WTC11 (cell line): ENCODE results near the gene MTA3. TPM values are rescaled to one million over a fixed set of nuclear protein-coding genes. Genes with fewer than 3 reads are reported as not detected.

Source experiments
- ATAC-seq: fragments of 200-7000 bp; cut with Tn5 transposase; 2 replicates; pipeline ENCODE4 v1.10.0; 2021; ENCODE audit warnings: mild to moderate bottlenecking, moderate library complexity
- CTCF ChIA-PET: fragments of 300-600 bp; sonication (Branson Sonifier 250); formaldehyde crosslinking; loops from one replicate; lab custom pipeline; 2021; ENCODE audit warnings: antibody characterized with exemption; lab: Charles Lee
- POLR2A ChIA-PET: fragments of 350-600 bp; sonication (Branson Sonifier 250); formaldehyde crosslinking; loops from one replicate; lab custom pipeline; 2021; ENCODE audit warnings: antibody characterized with exemption; lab: Charles Lee
- DNase-seq: peaks from one replicate; pipeline ENCODE4 v3.0.0; 2021; ENCODE audit warnings: low spot score
- H3K27ac Mint-ChIP-seq: 2 replicates; pipeline ENCODE4 v1.8.0; 2021; ENCODE audit warnings: mixed read lengths
- H3K27me3 Mint-ChIP-seq: 2 replicates; pipeline ENCODE4 v1.8.0; 2021; ENCODE audit warnings: low read depth, mild to moderate bottlenecking, moderate library complexity, mixed read lengths
- H3K36me3 Mint-ChIP-seq: 2 replicates; pipeline ENCODE4 v1.8.0; 2021; ENCODE audit warnings: mixed read lengths
- H3K4me1 Mint-ChIP-seq: 2 replicates; pipeline ENCODE4 v1.8.0; 2022; ENCODE audit warnings: mixed read lengths
- H3K4me3 Mint-ChIP-seq: 2 replicates; pipeline ENCODE4 v1.8.0; 2021; ENCODE audit warnings: mild to moderate bottlenecking, moderate library complexity, mixed read lengths
- H3K9me3 Mint-ChIP-seq: 2 replicates; pipeline ENCODE4 v1.8.0; 2021; ENCODE audit warnings: mixed read lengths
- AFF4 ChIP-seq: sonication (generic); formaldehyde crosslinking; IDR thresholded peaks from 2 replicates; pipeline ENCODE4 v1.8.1; 2023; ENCODE audit warnings: mild to moderate bottlenecking, missing genetic modification reagents, borderline replicate concordance
- ARID4B ChIP-seq: sonication (generic); formaldehyde crosslinking; IDR thresholded peaks from 2 replicates; pipeline ENCODE4 v1.8.0; 2023; ENCODE audit warnings: missing genetic modification reagents, mild to moderate bottlenecking, borderline replicate concordance
- ATF1 ChIP-seq: sonication (generic); formaldehyde crosslinking; IDR thresholded peaks from 2 replicates; pipeline ENCODE4 v1.8.1; 2023; ENCODE audit warnings: mild to moderate bottlenecking, moderate library complexity, missing genetic modification reagents
- ATF2 ChIP-seq: sonication (generic); formaldehyde crosslinking; IDR thresholded peaks from 2 replicates; pipeline ENCODE4 v1.8.1; 2022; ENCODE audit warnings: low read depth, missing genetic modification reagents, borderline replicate concordance
- CREB1 ChIP-seq: sonication (generic); formaldehyde crosslinking; IDR thresholded peaks from 2 replicates; pipeline ENCODE4 v1.8.0; 2023; ENCODE audit warnings: mild to moderate bottlenecking, missing genetic modification reagents
- E2F1 ChIP-seq: sonication (generic); formaldehyde crosslinking; IDR thresholded peaks from 2 replicates; pipeline ENCODE4 v1.8.0; 2022; ENCODE audit warnings: mild to moderate bottlenecking, missing genetic modification reagents
- FOXK1 ChIP-seq: sonication (generic); formaldehyde crosslinking; IDR thresholded peaks from 2 replicates; pipeline ENCODE4 v1.8.0; 2022; ENCODE audit warnings: mild to moderate bottlenecking, moderate library complexity, missing genetic modification reagents
- FOXP4 ChIP-seq: sonication (generic); formaldehyde crosslinking; IDR thresholded peaks from 2 replicates; pipeline ENCODE4 v1.8.0; 2022; ENCODE audit warnings: mild to moderate bottlenecking, missing genetic modification reagents
- GRHL2 ChIP-seq: fragments of 250-450 bp; sonication (Bioruptor Pico); IDR thresholded peaks from 2 replicates; pipeline ENCODE4 v1.8.0; 2022; ENCODE audit warnings: mild to moderate bottlenecking, moderate library complexity; ENCODE audit not compliant: insufficient replicate concordance, severe bottlenecking
- GTF2I ChIP-seq: fragments of 250-450 bp; sonication (Bioruptor Pico); conservative IDR thresholded peaks from 2 replicates; pipeline ENCODE4 v1.4.0; 2021; ENCODE audit warnings: mild to moderate bottlenecking
- MAX ChIP-seq: sonication (generic); formaldehyde crosslinking; IDR thresholded peaks from 2 replicates; pipeline ENCODE4 v1.8.0; 2022; ENCODE audit warnings: mild to moderate bottlenecking, missing genetic modification reagents
- NR1H2 ChIP-seq: sonication (generic); formaldehyde crosslinking; IDR thresholded peaks from 2 replicates; pipeline ENCODE4 v1.9.0; 2021; ENCODE audit warnings: mild to moderate bottlenecking, moderate library complexity, missing genetic modification reagents
- PRDM15 ChIP-seq: sonication (generic); formaldehyde crosslinking; IDR thresholded peaks from 2 replicates; pipeline ENCODE4 v1.8.0; 2022; ENCODE audit warnings: missing genetic modification reagents
- RELA ChIP-seq: sonication (generic); formaldehyde crosslinking; IDR thresholded peaks from 2 replicates; pipeline ENCODE4 v1.8.1; 2022; ENCODE audit warnings: missing genetic modification reagents, mild to moderate bottlenecking, borderline replicate concordance
- SMAD3 ChIP-seq: sonication (generic); formaldehyde crosslinking; IDR thresholded peaks from 2 replicates; pipeline ENCODE4 v1.8.0; 2022; ENCODE audit warnings: missing genetic modification reagents, mild to moderate bottlenecking, borderline replicate concordance
- SP1 ChIP-seq: sonication (generic); formaldehyde crosslinking; conservative IDR thresholded peaks from 2 replicates; pipeline ENCODE4 v1.8.1; 2022; ENCODE audit warnings: missing genetic modification reagents
- ZNF121 ChIP-seq: sonication (generic); formaldehyde crosslinking; IDR thresholded peaks from 2 replicates; pipeline ENCODE4 v1.8.0; 2023; ENCODE audit warnings: missing genetic modification reagents
- ZNF317 ChIP-seq: sonication (generic); formaldehyde crosslinking; IDR thresholded peaks from 2 replicates; pipeline ENCODE4 v1.8.1; 2023; ENCODE audit warnings: low read depth, mild to moderate bottlenecking, moderate library complexity, missing genetic modification reagents, borderline replicate concordance
- total RNA-seq: library from RNA; stranded (reverse); gene quantifications from 3 replicates; pipeline ENCODE4 v1.2.3, GENCODE V29; 2021

The MTA3 gene
- total RNA-seq, 1 experiment from 2014 or later, result 153 TPM

- TF ChIP-seq SP1 (CRISPR knock-in tag) (no peak), NR1H2 (CRISPR knock-in tag) (no peak), GRHL2 (CRISPR knock-in tag) (no peak), ATF2 (no peak), PRDM15 (CRISPR knock-in tag) (no peak), FOXP4 (CRISPR knock-in tag) (no peak), E2F1 (no peak), GTF2I (no peak), AFF4 (CRISPR knock-in tag) (no peak), ZNF121 (no peak), FOXK1 (CRISPR knock-in tag) (no peak), ZNF317 (CRISPR knock-in tag) (no peak), SMAD3 (CRISPR knock-in tag) (no peak), MAX (CRISPR knock-in tag) (no peak), ARID4B (CRISPR knock-in tag) (no peak), RELA (CRISPR knock-in tag) (no peak), ATF1 (CRISPR knock-in tag) (no peak), CREB1 (CRISPR knock-in tag) (no peak)
- DNase-seq (no peak), ATAC-seq (no peak)
- peaks cover 8% of the 10 kb centered on the region for H3K4me1 Mint-ChIP-seq
- POLR2A ChIA-PET, result no interaction called here
- H3K9me3 Mint-ChIP-seq, result no peaks in the 10 kb centered on the region
- no peak overlapping the region for H3K27ac Mint-ChIP-seq
- H3K36me3 Mint-ChIP-seq, result peaks cover 20% of the 10 kb centered on the region
- no peak overlapping the region for H3K4me3 Mint-ChIP-seq
- H3K27me3 Mint-ChIP-seq, result no peaks in the 10 kb centered on the region
- CTCF ChIA-PET, result interaction anchor here (0.6 to 1.0 kb wide), 2 partner anchors 22 to 392 kb away, joined by 3 read pairs; no protein-coding TSS in a partner anchor
These were observed 116.9 kb downstream of the MTA3 start for GRCh38 chr2:42685303-42685702.
